ENCODE measurements around the gene ADAM12. TPM values are rescaled to one million over a fixed set of nuclear protein-coding genes. Genes with fewer than 3 reads are reported as not detected.

Gene ADAM12
- total and polyA plus RNA-seq, 2 donors from 2014 or later, result 0.26 to 3.3 TPM

DNA sequence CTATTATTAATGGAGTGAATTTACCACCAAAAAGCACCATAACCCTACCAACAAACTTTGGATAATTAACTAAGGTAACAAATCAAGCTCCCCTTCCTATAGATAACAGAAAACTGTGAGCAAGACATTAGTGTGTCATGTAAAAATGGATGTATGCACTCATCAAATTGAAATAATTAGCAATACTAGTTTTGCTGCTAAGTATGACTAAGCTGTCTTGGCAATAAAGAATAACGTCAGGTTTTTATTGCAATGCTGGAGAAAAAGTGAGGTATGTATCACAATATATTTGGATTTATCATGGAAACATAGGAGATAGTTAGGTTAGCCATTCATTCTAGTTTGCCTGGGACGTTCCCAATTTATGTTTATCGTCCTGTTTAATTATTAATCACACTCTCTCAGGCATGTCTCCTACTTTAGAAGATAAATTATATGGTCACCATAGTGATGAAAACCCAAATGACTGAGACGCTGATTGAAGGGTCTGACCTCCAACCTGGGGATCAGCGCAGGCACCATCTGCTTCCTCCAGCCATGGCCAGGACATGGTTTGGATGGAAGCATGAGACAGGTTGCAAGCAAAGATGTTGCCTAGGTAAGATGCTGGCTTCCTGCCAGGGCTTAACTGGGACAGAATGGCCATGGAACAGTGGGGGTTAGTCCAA lies 366.3 kb downstream of the ADAM12 start:
- FAIRE-seq (no peak), DNase-seq (no peak)
- TF ChIP-seq, protein P1, sequence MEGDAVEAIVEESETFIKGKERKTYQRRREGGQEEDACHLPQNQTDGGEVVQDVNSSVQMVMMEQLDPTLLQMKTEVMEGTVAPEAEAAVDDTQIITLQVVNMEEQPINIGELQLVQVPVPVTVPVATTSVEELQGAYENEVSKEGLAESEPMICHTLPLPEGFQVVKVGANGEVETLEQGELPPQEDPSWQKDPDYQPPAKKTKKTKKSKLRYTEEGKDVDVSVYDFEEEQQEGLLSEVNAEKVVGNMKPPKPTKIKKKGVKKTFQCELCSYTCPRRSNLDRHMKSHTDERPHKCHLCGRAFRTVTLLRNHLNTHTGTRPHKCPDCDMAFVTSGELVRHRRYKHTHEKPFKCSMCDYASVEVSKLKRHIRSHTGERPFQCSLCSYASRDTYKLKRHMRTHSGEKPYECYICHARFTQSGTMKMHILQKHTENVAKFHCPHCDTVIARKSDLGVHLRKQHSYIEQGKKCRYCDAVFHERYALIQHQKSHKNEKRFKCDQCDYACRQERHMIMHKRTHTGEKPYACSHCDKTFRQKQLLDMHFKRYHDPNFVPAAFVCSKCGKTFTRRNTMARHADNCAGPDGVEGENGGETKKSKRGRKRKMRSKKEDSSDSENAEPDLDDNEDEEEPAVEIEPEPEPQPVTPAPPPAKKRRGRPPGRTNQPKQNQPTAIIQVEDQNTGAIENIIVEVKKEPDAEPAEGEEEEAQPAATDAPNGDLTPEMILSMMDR (IDR thresholded peaks at IDR 0.05; ENCODE audit: borderline replicate concordance, extremely low read depth, insufficient read depth), result no peak

DNA sequence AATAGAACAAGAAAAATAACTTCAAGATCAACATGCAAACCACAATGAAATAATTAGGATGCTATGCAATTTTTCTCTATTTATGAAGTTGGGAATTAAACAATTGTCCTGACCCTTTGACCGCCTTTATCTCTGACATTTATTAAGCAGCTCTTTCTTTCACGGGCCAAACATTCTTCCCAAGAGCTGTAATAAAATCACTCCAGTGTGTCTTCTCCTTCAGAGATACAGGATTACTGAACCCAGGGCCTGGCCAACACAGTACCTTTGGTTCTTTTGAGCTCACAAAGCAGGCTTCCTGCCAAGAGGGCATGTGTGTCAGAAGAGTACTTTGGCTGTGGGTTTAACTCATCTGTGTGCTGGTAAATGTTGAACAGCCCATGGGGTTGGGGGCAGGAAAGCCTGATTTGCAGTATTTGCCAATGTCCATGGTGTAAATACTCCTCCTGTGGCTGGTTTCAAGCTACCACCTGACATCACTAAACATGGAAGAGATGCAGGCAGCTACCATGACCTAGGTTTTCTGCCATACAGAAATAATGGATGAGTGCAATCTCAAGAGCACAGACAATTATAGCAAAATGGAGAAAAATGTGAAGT lies 370.2 kb downstream of the ADAM12 start:
- Histone ChIP-seq H3K27me3 (ENCODE audit: control insufficient read depth, insufficient read depth, low read length) (no peaks in the 10 kb centered on the region), H3K27ac (ENCODE audit: low read depth in 2 of 2, low read length in 2 of 2) (no peak overlapping the region), H3K4me3 (ENCODE audit: low read length in 3 of 3) (no peak overlapping the region), H3K9me3 (ENCODE audit: control insufficient read depth in 2 of 3, insufficient read depth in 1 of 3, low read length in 3 of 3) (no peaks in the 10 kb centered on the region), H3K4me1 (ENCODE audit: control insufficient read depth in 2 of 3, insufficient read depth in 2 of 3, low read depth in 1 of 3, low read length in 3 of 3) (peaks cover 0 to 27% (median 4%) of the 10 kb centered on the region in 3 donors), H3K9ac (ENCODE audit: low read length in 3 of 3) (no peak overlapping the region), H3K36me3 (ENCODE audit: control insufficient read depth in 2 of 3, insufficient read depth in 3 of 3, low read length in 3 of 3) (peaks cover 0 to 2% (median 0%) of the 10 kb centered on the region in 3 donors)
- intact Hi-C loops (cut with DNase I), result no loop called here
- FAIRE-seq, result no peak
- DNase-seq, result no peak
- TF ChIP-seq, protein P1 (IDR thresholded peaks at IDR 0.05; ENCODE audit: borderline replicate concordance, extremely low read depth, insufficient read depth), result no peak

More for the DNA sequence above, 366.3 kb downstream of the ADAM12 start:
- Histone ChIP-seq H3K27me3 (ENCODE audit: control insufficient read depth, insufficient read depth, low read length) (no peaks in the 10 kb centered on the region), H3K9ac (ENCODE audit: low read length in 3 of 3) (no peak overlapping the region), H3K27ac (ENCODE audit: low read depth in 2 of 2, low read length in 2 of 2) (no peak overlapping the region), H3K4me1 (ENCODE audit: control insufficient read depth in 2 of 3, insufficient read depth in 2 of 3, low read depth in 1 of 3, low read length in 3 of 3) (peaks cover 0 to 12% (median 0%) of the 10 kb centered on the region in 3 donors), H3K9me3 (ENCODE audit: control insufficient read depth in 2 of 3, insufficient read depth in 1 of 3, low read length in 3 of 3) (no peaks in the 10 kb centered on the region), H3K36me3 (ENCODE audit: control insufficient read depth in 2 of 3, insufficient read depth in 3 of 3, low read length in 3 of 3) (peaks cover 0 to 2% (median 0%) of the 10 kb centered on the region in 3 donors), H3K4me3 (ENCODE audit: low read length in 3 of 3) (no peak overlapping the region)
- intact Hi-C loops (cut with DNase I), result no loop called here

DNA sequence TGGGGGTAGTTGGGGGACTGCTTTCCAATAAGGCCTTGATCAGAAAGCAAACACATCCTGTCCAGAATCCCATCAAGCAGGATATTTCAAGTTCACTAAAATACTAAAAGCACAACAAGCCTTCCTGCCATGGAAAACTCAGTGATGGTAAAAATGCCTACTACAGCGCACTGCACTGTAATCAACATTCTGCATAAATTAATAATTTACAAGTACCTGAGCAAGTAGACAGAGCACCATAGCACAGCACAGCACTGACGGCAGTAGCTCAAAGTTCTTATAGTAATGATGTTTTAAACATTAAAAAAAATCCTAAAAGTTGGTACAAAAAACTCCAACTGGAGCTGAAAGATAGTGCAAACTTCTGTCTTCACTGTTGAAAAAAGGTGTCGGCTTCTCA lies 371.4 kb downstream of the ADAM12 start:
- Histone ChIP-seq H3K4me1 (ENCODE audit: control insufficient read depth in 2 of 3, insufficient read depth in 2 of 3, low read depth in 1 of 3, low read length in 3 of 3) (peaks cover 0 to 24% (median 4%) of the 10 kb centered on the region in 3 donors), H3K4me3 (ENCODE audit: low read length in 3 of 3) (no peak overlapping the region), H3K9me3 (ENCODE audit: control insufficient read depth in 2 of 3, insufficient read depth in 1 of 3, low read length in 3 of 3) (no peaks in the 10 kb centered on the region), H3K27me3 (ENCODE audit: control insufficient read depth, insufficient read depth, low read length) (no peaks in the 10 kb centered on the region), H3K27ac (ENCODE audit: low read depth in 2 of 2, low read length in 2 of 2) (peak overlapping the region in 1 of 2 donors; percentile 18), H3K9ac (ENCODE audit: low read length in 3 of 3) (no peak overlapping the region), H3K36me3 (ENCODE audit: control insufficient read depth in 2 of 3, insufficient read depth in 3 of 3, low read length in 3 of 3) (peaks cover 0 to 2% (median 0%) of the 10 kb centered on the region in 3 donors)
- FAIRE-seq, result no peak
- intact Hi-C loops (cut with DNase I), result no loop called here
- DNase-seq, result no peak
- TF ChIP-seq, protein P1 (IDR thresholded peaks at IDR 0.05; ENCODE audit: borderline replicate concordance, extremely low read depth, insufficient read depth), result no peak
